HL-60 (cell line): ENCODE measurements around the gene PUM1.
"Not testable (repeated sequence)": the region's sequence is repeated elsewhere in the genome, so short reads cannot be mapped to it uniquely, and the experiment has no call there.

ENCODE experiments used
- DNase-seq, 2 experiments: peaks; one replicate each; pipeline ENCODE4 v3.0.0-alpha.2; 2010 to 2020; ENCODE audit warnings: low read depth in 1 of 2, low spot score in 1 of 2
- H3K27ac ChIP-seq: fragments of 250-450 bp; sonication (Bioruptor Pico); replicated peaks from 2 replicates; pipeline ENCODE4 v1.5.1; 2020; ENCODE audit warnings: mild to moderate bottlenecking, moderate library complexity
- H3K27me3 ChIP-seq: fragments of 250-450 bp; sonication (Bioruptor Pico); 2 replicates; pipeline ENCODE4 v1.5.1; 2021; ENCODE audit warnings: mild to moderate bottlenecking, moderate library complexity; ENCODE audit not compliant: insufficient read depth, poor library complexity, severe bottlenecking
- H3K4me3 ChIP-seq: replicated peaks from 2 replicates; pipeline ENCODE4 v1.5.1; 2011; ENCODE audit warnings: mild to moderate bottlenecking, control low read depth, low read length; ENCODE audit not compliant: insufficient read depth
- CTCF ChIP-seq: IDR thresholded peaks from one replicate; pipeline ENCODE4 v1.5.1; 2011; ENCODE audit warnings: low read length, control low read depth, inconsistent platforms; ENCODE audit not compliant: insufficient read depth
- GABPA ChIP-seq: IDR thresholded peaks from 2 replicates; pipeline ENCODE4 v1.6.1; 2012; ENCODE audit warnings: low read depth
- POLR2AphosphoS5 ChIP-seq: IDR thresholded peaks from 2 replicates; pipeline ENCODE4 v1.6.1; 2012; ENCODE audit warnings: low read depth
- REST ChIP-seq: IDR thresholded peaks from 2 replicates; pipeline ENCODE4 v1.6.1; 2012; ENCODE audit warnings: low read depth; ENCODE audit not compliant: insufficient replicate concordance
- SPI1 ChIP-seq: IDR thresholded peaks from 2 replicates; pipeline ENCODE4 v1.6.1; 2012; ENCODE audit warnings: low read depth, mild to moderate bottlenecking, borderline replicate concordance

PUM1 gene

GRCh38 chr1:31041529-31041928, 24.0 kb downstream of the PUM1 start:
- Histone ChIP-seq H3K4me3 (no peak overlapping the region), H3K27ac (no peak overlapping the region), H3K27me3 (no peaks in the 10 kb centered on the region)
- TF ChIP-seq POLR2AphosphoS5 (no peak), GABPA (no peak), SPI1 (no peak), CTCF (no peak), REST (no peak)
- no peak for DNase-seq

GRCh38 chr1:31040038-31040437, 25.5 kb downstream of the PUM1 start:
- Histone ChIP-seq H3K27me3 (no peaks in the 10 kb centered on the region), H3K27ac (no peak overlapping the region), H3K4me3 (no peak overlapping the region)
- no peak for TF ChIP-seq POLR2AphosphoS5
- no peak for TF ChIP-seq GABPA
- no peak for TF ChIP-seq REST
- no peak for TF ChIP-seq CTCF
- TF ChIP-seq SPI1: no peak
- DNase-seq: no peak

- not testable (repeated sequence) for H3K27me3 ChIP-seq, H3K27ac ChIP-seq, H3K4me3 ChIP-seq, DNase-seq
These were observed 26.6 kb downstream of the PUM1 start for GRCh38 chr1:31038935-31039334.

- Histone ChIP-seq H3K4me3 (no peak overlapping the region), H3K27ac (no peak overlapping the region), H3K27me3 (no peaks in the 10 kb centered on the region)
- TF ChIP-seq REST (no peak), GABPA (no peak), CTCF (no peak), SPI1 (no peak), POLR2AphosphoS5 (no peak)
- no peak for DNase-seq
These were observed 27.2 kb downstream of the PUM1 start for GRCh38 chr1:31038360-31038759.
